H1 (cell line): ENCODE data around the gene ZNRF2. TPM values are rescaled to one million over a fixed set of nuclear protein-coding genes. Genes with fewer than 3 reads are reported as not detected.

Experiments used
- CBX5 ChIP-seq: fragments of 300-800, 300-1000 bp; sonication (generic); IDR thresholded peaks from 2 replicates; pipeline ENCODE4 v1.7.1; 2016; ENCODE audit warnings: antibody characterized with exemption, low read length, low read depth
- EGR1 ChIP-seq: IDR thresholded peaks from 2 replicates; pipeline ENCODE4 v1.6.1; 2011; ENCODE audit warnings: low read depth, low read length, borderline replicate concordance
- EZH2 ChIP-seq: fragments of 200-600 bp; sonication (generic); IDR thresholded peaks from 2 replicates; pipeline ENCODE4 v1.7.1; 2012; ENCODE audit warnings: low read depth, mild to moderate bottlenecking, moderate library complexity, low read length, inconsistent platforms; ENCODE audit not compliant: severe bottlenecking
- JUN ChIP-seq: IDR thresholded peaks from 2 replicates; pipeline ENCODE4 v1.6.1; 2011; ENCODE audit warnings: low read depth, mild to moderate bottlenecking, improper control_type of control experiment, low read length
- PHF8 ChIP-seq: fragments of 200-600 bp; sonication (generic); conservative IDR thresholded peaks from 2 replicates; pipeline ENCODE4 v1.7.1; 2012; ENCODE audit warnings: low read depth, mild to moderate bottlenecking, inconsistent platforms, low read length, moderate library complexity
- POLR2AphosphoS5 ChIP-seq: IDR thresholded peaks from 2 replicates; pipeline ENCODE4 v1.6.1; 2011; ENCODE audit warnings: low read depth, low read length
- POU5F1 ChIP-seq: IDR thresholded peaks from 2 replicates; pipeline ENCODE4 v1.6.1; 2011; ENCODE audit warnings: low read depth, mild to moderate bottlenecking, low read length, moderate library complexity
- RFX5 ChIP-seq: IDR thresholded peaks from 2 replicates; pipeline ENCODE4 v1.6.1; 2011; ENCODE audit warnings: low read depth, low read length, improper control_type of control experiment, borderline replicate concordance
- SAP30 ChIP-seq: fragments of 300-600 bp; sonication (generic); IDR thresholded peaks from 2 replicates; pipeline ENCODE4 v1.7.1; 2012; ENCODE audit warnings: low read length, moderate library complexity, mild to moderate bottlenecking, inconsistent platforms; ENCODE audit not compliant: insufficient read depth, insufficient replicate concordance
- polyA plus RNA-seq, 7 experiments: library from polyadenylated mRNA; depleted of rRNA in 3 of 7; stranded (reverse) in 5 of 7; unstranded in 2 of 7; fragments of >200 nt in 5 of 7; fragments of 200-250 nt in 2 of 7; gene quantifications; 1 replicate in 5 of 7; 2 replicates in 1 of 7; 4 replicates in 1 of 7; pipeline versions ENCODE4 v1.2.1 to v1.2.3, GENCODE V29; 2011 to 2013; ENCODE audit warnings: missing spikeins in 2 of 7, mixed read lengths in 2 of 7
- total RNA-seq: library from RNA; stranded (reverse); fragmentation: NEBNext Ultra II Directional; extraction: Animal tissue kit (Norgen Biotek cat#: 25700); gene quantifications from 2 replicates; pipeline ENCODE4 v1.2.1, GENCODE V29; 2021
- TF ChIP-seq, protein P1 (sequence below): fragments of 300-600 bp; sonication (generic); IDR thresholded peaks from 2 replicates; pipeline ENCODE4 v1.7.1; 2012; ENCODE audit warnings: low read length, moderate library complexity, mild to moderate bottlenecking, inconsistent platforms; ENCODE audit not compliant: insufficient replicate concordance

ZNRF2 gene
- total and polyA plus RNA-seq, 2 of the 8 experiments (the other 6 are each of a cell fraction or from before 2014, with no cell fraction given) = 2.9 to 16.2 TPM

- TF ChIP-seq, protein P1, sequence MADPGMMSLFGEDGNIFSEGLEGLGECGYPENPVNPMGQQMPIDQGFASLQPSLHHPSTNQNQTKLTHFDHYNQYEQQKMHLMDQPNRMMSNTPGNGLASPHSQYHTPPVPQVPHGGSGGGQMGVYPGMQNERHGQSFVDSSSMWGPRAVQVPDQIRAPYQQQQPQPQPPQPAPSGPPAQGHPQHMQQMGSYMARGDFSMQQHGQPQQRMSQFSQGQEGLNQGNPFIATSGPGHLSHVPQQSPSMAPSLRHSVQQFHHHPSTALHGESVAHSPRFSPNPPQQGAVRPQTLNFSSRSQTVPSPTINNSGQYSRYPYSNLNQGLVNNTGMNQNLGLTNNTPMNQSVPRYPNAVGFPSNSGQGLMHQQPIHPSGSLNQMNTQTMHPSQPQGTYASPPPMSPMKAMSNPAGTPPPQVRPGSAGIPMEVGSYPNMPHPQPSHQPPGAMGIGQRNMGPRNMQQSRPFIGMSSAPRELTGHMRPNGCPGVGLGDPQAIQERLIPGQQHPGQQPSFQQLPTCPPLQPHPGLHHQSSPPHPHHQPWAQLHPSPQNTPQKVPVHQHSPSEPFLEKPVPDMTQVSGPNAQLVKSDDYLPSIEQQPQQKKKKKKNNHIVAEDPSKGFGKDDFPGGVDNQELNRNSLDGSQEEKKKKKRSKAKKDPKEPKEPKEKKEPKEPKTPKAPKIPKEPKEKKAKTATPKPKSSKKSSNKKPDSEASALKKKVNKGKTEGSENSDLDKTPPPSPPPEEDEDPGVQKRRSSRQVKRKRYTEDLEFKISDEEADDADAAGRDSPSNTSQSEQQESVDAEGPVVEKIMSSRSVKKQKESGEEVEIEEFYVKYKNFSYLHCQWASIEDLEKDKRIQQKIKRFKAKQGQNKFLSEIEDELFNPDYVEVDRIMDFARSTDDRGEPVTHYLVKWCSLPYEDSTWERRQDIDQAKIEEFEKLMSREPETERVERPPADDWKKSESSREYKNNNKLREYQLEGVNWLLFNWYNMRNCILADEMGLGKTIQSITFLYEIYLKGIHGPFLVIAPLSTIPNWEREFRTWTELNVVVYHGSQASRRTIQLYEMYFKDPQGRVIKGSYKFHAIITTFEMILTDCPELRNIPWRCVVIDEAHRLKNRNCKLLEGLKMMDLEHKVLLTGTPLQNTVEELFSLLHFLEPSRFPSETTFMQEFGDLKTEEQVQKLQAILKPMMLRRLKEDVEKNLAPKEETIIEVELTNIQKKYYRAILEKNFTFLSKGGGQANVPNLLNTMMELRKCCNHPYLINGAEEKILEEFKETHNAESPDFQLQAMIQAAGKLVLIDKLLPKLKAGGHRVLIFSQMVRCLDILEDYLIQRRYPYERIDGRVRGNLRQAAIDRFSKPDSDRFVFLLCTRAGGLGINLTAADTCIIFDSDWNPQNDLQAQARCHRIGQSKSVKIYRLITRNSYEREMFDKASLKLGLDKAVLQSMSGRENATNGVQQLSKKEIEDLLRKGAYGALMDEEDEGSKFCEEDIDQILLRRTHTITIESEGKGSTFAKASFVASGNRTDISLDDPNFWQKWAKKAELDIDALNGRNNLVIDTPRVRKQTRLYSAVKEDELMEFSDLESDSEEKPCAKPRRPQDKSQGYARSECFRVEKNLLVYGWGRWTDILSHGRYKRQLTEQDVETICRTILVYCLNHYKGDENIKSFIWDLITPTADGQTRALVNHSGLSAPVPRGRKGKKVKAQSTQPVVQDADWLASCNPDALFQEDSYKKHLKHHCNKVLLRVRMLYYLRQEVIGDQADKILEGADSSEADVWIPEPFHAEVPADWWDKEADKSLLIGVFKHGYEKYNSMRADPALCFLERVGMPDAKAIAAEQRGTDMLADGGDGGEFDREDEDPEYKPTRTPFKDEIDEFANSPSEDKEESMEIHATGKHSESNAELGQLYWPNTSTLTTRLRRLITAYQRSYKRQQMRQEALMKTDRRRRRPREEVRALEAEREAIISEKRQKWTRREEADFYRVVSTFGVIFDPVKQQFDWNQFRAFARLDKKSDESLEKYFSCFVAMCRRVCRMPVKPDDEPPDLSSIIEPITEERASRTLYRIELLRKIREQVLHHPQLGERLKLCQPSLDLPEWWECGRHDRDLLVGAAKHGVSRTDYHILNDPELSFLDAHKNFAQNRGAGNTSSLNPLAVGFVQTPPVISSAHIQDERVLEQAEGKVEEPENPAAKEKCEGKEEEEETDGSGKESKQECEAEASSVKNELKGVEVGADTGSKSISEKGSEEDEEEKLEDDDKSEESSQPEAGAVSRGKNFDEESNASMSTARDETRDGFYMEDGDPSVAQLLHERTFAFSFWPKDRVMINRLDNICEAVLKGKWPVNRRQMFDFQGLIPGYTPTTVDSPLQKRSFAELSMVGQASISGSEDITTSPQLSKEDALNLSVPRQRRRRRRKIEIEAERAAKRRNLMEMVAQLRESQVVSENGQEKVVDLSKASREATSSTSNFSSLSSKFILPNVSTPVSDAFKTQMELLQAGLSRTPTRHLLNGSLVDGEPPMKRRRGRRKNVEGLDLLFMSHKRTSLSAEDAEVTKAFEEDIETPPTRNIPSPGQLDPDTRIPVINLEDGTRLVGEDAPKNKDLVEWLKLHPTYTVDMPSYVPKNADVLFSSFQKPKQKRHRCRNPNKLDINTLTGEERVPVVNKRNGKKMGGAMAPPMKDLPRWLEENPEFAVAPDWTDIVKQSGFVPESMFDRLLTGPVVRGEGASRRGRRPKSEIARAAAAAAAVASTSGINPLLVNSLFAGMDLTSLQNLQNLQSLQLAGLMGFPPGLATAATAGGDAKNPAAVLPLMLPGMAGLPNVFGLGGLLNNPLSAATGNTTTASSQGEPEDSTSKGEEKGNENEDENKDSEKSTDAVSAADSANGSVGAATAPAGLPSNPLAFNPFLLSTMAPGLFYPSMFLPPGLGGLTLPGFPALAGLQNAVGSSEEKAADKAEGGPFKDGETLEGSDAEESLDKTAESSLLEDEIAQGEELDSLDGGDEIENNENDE = no peak
- TF ChIP-seq EZH2 = no peak
- no peak for TF ChIP-seq CBX5
- TF ChIP-seq POLR2AphosphoS5 = no peak
- TF ChIP-seq EGR1 = no peak
- TF ChIP-seq JUN = no peak
- TF ChIP-seq SAP30 = no peak
- TF ChIP-seq POU5F1 = no peak
- TF ChIP-seq PHF8 = no peak
- TF ChIP-seq RFX5 = no peak
Measured at GRCh38 chr7:30246392-30246791, 38.0 kb upstream of the ZNRF2 start (continued).
